ENCODE measurements around the gene CYP2D6.

DNA sequence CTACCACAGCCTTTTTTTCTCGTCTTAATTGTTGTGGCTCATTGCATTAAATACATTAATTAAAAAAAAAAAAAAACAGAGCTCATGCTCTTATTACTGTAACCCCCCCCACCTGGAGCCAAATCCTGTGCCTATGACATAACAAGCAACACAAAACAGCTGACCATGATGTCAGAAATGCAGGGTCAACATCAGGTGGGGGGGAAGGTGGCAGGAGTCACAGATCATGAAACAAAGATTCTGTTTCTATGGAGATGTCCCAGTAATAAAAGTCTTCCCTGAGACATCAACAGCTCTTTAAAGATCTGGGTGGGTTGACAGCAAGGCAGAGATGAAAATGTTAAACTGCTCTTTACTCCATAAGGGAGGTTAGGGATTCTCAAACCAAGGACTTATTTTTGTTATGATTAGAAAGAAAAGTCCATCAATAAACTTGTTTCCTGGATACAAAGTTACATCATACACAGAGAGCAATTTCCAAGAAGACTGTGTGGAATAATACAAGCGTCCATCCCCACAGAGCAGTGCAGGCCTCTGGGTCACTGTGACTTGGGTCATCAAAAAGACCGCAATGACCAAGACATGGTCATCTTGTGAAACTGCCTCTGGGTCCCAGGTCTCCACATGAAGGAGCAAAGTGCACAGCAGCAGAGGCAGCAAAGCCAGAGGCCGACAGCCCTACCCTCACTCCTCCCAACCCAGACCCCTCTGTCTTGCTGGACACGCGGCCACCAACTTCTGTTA, 42.7 kb upstream of the CYP2D6 start:
- TF ChIP-seq, protein P1, sequence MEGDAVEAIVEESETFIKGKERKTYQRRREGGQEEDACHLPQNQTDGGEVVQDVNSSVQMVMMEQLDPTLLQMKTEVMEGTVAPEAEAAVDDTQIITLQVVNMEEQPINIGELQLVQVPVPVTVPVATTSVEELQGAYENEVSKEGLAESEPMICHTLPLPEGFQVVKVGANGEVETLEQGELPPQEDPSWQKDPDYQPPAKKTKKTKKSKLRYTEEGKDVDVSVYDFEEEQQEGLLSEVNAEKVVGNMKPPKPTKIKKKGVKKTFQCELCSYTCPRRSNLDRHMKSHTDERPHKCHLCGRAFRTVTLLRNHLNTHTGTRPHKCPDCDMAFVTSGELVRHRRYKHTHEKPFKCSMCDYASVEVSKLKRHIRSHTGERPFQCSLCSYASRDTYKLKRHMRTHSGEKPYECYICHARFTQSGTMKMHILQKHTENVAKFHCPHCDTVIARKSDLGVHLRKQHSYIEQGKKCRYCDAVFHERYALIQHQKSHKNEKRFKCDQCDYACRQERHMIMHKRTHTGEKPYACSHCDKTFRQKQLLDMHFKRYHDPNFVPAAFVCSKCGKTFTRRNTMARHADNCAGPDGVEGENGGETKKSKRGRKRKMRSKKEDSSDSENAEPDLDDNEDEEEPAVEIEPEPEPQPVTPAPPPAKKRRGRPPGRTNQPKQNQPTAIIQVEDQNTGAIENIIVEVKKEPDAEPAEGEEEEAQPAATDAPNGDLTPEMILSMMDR (IDR thresholded peaks at IDR 0.05), result no peak
- TF ChIP-seq POLR2A (IDR thresholded peaks at IDR 0.05), result no peak

Data from esophagus squamous epithelium (tissue), 4 donors.